Measurements from ENCODE around the gene HSPB7. TPM values are rescaled to one million over a fixed set of nuclear protein-coding genes. Genes with fewer than 3 reads are reported as not detected.

Gene HSPB7
- total RNA-seq, 1 experiment from 2014 or later: not detected

GRCh38 chr1:15985611-15986297 is 32.1 kb downstream of the HSPB7 start:
- DNase-seq: no peak
- Histone ChIP-seq H4K5ac (ENCODE audit: insufficient read length, low read depth, low read length) (no peak overlapping the region), H2BK5ac (ENCODE audit: insufficient read length, low read length) (no peak overlapping the region), H3K79me1 (ENCODE audit: insufficient read depth, low read depth, low read length, poor library complexity, severe bottlenecking) (no peaks in the 10 kb centered on the region), H3K23ac (ENCODE audit: insufficient read length, low read depth, low read length) (no peak overlapping the region), H3K14ac (ENCODE audit: insufficient read depth, low read length) (no peak overlapping the region), H3K23me2 (ENCODE audit: insufficient read length, low read depth, low read length, poor library complexity, severe bottlenecking) (no peaks in the 10 kb centered on the region), H3K4ac (ENCODE audit: low read depth, low read length) (no peak overlapping the region), H3K27ac (ENCODE audit: insufficient read length, low read depth, low read length) (no peak overlapping the region), H2AFZ (ENCODE audit: low read length) (no peak overlapping the region), H4K8ac (replicated peaks; ENCODE audit: insufficient read length, low read depth, low read length) (no peak overlapping the region), H2BK12ac (ENCODE audit: insufficient read length, low read depth, low read length) (no peak overlapping the region), H2BK15ac (ENCODE audit: low read depth, low read length) (no peak overlapping the region), H3K9me3 (ENCODE audit: control insufficient read depth, low read depth, low read length) (no peaks in the 10 kb centered on the region), H3K56ac (ENCODE audit: insufficient read length, low read depth, low read length) (no peak overlapping the region), H4K91ac (ENCODE audit: insufficient read length, low read depth, low read length) (no peak overlapping the region), H3K4me2 (ENCODE audit: insufficient read depth, insufficient read length, low read length) (no peak overlapping the region), H2BK120ac (ENCODE audit: low read depth, low read length, poor library complexity, severe bottlenecking) (no peak overlapping the region), H2AK5ac (ENCODE audit: insufficient read length, low read length) (no peak overlapping the region), H3K27me3 (ENCODE audit: insufficient read depth, low read length) (no peaks in the 10 kb centered on the region), H4K20me1 (ENCODE audit: control insufficient read depth, insufficient read depth, insufficient read length) (no peaks in the 10 kb centered on the region), H3K9ac (ENCODE audit: extremely low read depth, insufficient read length, low read length) (no peak overlapping the region), H3K18ac (ENCODE audit: insufficient read length, low read depth, low read length) (no peak overlapping the region), H2BK20ac (ENCODE audit: low read depth, low read length, poor library complexity, severe bottlenecking) (no peak overlapping the region), H3K4me1 (ENCODE audit: insufficient read depth, low read length) (no peaks in the 10 kb centered on the region), H3T11ph (ENCODE audit: low read length) (no peak overlapping the region), H3K79me2 (ENCODE audit: insufficient read depth, low read length) (no peaks in the 10 kb centered on the region)
- Mint-ChIP-seq H3K27ac (no peak overlapping the region), H3K4me3 (no peak overlapping the region), H3K27me3 (ENCODE audit: low read depth) (peaks cover 34% of the 10 kb centered on the region), H3K9me3 (peaks cover 0 to 6% of the 10 kb centered on the region in 2 experiments; a peak in 1 of 5 replicates), H3K4me1 (no peaks in the 10 kb centered on the region), H3K36me3 (ENCODE audit: insufficient read depth in 1 of 3, low read depth in 3 of 3) (no peaks in the 10 kb centered on the region)
- no CpG with 5 or more reads among the region's 5 CpGs for WGBS (ENCODE audit: extremely low coverage, insufficient read length, low lambda C conversion rate)
- TF ChIP-seq CTCF (conservative IDR thresholded peaks at IDR 0.05): no peak
